ENCODE measurements around the gene FXYD4. TPM values are rescaled to one million over a fixed set of nuclear protein-coding genes. Genes with fewer than 3 reads are reported as not detected.
A peak's percentile ranks its signal among the peaks of the same experiment; 100 is the strongest.

FXYD4 gene
- total RNA-seq, 2 experiments from 2014 or later, result not detected

- peak; percentile 59 for DNase-seq
- peaks cover 50% of the 10 kb centered on the region for H3K36me3 Mint-ChIP-seq (ENCODE audit: low read depth)
- no peaks in the 10 kb centered on the region for H3K9me3 Mint-ChIP-seq
- ChIA-PET POLR2A (interaction anchor here (0.9 to 1.3 kb wide), 2 partner anchors 9 to 28 kb away, joined by 3 read pairs; no protein-coding TSS in a partner anchor), CTCF (interaction anchor here (0.6 to 1.3 kb wide), 7 partner anchors 9 to 1579 kb away, joined by 3 to 6 read pairs (median 4); no protein-coding TSS in a partner anchor)
- H3K27ac Mint-ChIP-seq, result peak overlapping the region; percentile 100
- peaks cover 42% of the 10 kb centered on the region for H3K4me1 Mint-ChIP-seq
- no peaks in the 10 kb centered on the region for H3K27me3 Mint-ChIP-seq
- peak overlapping the region; percentile 96 for H3K4me3 Mint-ChIP-seq
These were observed 35.7 kb downstream of the FXYD4 start for GRCh38 chr10:43407148-43407575.

- Mint-ChIP-seq H3K27ac (peak overlapping the region; percentile 100), H3K36me3 (ENCODE audit: low read depth) (peaks cover 45% of the 10 kb centered on the region), H3K4me1 (peaks cover 36% of the 10 kb centered on the region), H3K27me3 (no peaks in the 10 kb centered on the region), H3K4me3 (peak overlapping the region; percentile 96), H3K9me3 (no peaks in the 10 kb centered on the region)
- DNase-seq, result peak; percentile 87
- ChIA-PET POLR2A (interaction anchor here (0.7 to 1.3 kb wide), 3 partner anchors 10 to 48 kb away, joined by 3 to 4 read pairs (median 3); no protein-coding TSS in a partner anchor), CTCF (interaction anchor here (0.6 to 1.3 kb wide), 8 partner anchors 9 to 1578 kb away, joined by 3 to 6 read pairs (median 4); no protein-coding TSS in a partner anchor)
These were observed 36.3 kb downstream of the FXYD4 start for GRCh38 chr10:43407576-43408330.

GRCh38 chr10:43408331-43408709, 36.9 kb downstream of the FXYD4 start:
- H3K27me3 Mint-ChIP-seq, result no peaks in the 10 kb centered on the region
- peaks cover 31% of the 10 kb centered on the region for H3K4me1 Mint-ChIP-seq
- H3K4me3 Mint-ChIP-seq, result peak overlapping the region; percentile 96
- DNase-seq, result no peak
- ChIA-PET CTCF (interaction anchor here (1.0 to 1.3 kb wide), 6 partner anchors 8 to 28 kb away, joined by 3 to 6 read pairs (median 4); no protein-coding TSS in a partner anchor), POLR2A (interaction anchor here (1.3 kb wide), 1 partner anchor 10 kb away, joined by 3 read pairs; no protein-coding TSS in a partner anchor)
- H3K9me3 Mint-ChIP-seq, result no peaks in the 10 kb centered on the region
- peaks cover 39% of the 10 kb centered on the region for H3K36me3 Mint-ChIP-seq (ENCODE audit: low read depth)
- peak overlapping the region; percentile 100 for H3K27ac Mint-ChIP-seq

- H3K9me3 Mint-ChIP-seq, result no peaks in the 10 kb centered on the region
- ChIA-PET POLR2A (interaction anchor here (1.6 kb wide), 1 partner anchor 11 kb away, joined by 4 read pairs; no protein-coding TSS in a partner anchor), CTCF (interaction anchor here (0.6 to 1.7 kb wide), 6 partner anchors 10 to 330 kb away, joined by 3 to 7 read pairs (median 4); no protein-coding TSS in a partner anchor)
- peak within 1 kb of the TSS; percentile 96 for H3K4me3 Mint-ChIP-seq
- H3K27ac Mint-ChIP-seq, result peak within 1 kb of the TSS; percentile 100
- H3K4me1 Mint-ChIP-seq, result peaks cover 26% of the 10 kb centered on the region
- DNase-seq, result peak; percentile 95
- no peaks in the 10 kb centered on the region for H3K27me3 Mint-ChIP-seq
- H3K36me3 Mint-ChIP-seq (ENCODE audit: low read depth), result peaks cover 36% of the 10 kb centered on the region
These were observed 37.4 kb downstream of the FXYD4 start, which contains the start of gene HNRNPF for GRCh38 chr10:43408710-43409384. TSS of gene HNRNPF (minus strand) at chr10:43409186. CDS start at chr10:43387884, 21,302 bp downstream.

- peak; percentile 84 for DNase-seq
- H3K27me3 Mint-ChIP-seq, result no peaks in the 10 kb centered on the region
- H3K36me3 Mint-ChIP-seq (ENCODE audit: low read depth), result peaks cover 30% of the 10 kb centered on the region
- ChIA-PET CTCF (interaction anchor here (0.6 to 1.7 kb wide), 6 partner anchors 9 to 331 kb away, joined by 3 to 7 read pairs (median 4); no protein-coding TSS in a partner anchor), POLR2A (interaction anchor here (0.6 to 1.6 kb wide), 2 partner anchors 11 to 46 kb away, joined by 4 to 5 read pairs; no protein-coding TSS in a partner anchor)
- H3K4me1 Mint-ChIP-seq, result peaks cover 20% of the 10 kb centered on the region
- H3K4me3 Mint-ChIP-seq, result peak overlapping the region; percentile 96
- peak overlapping the region; percentile 100 for H3K27ac Mint-ChIP-seq
- no peaks in the 10 kb centered on the region for H3K9me3 Mint-ChIP-seq
These were observed 38.1 kb downstream of the FXYD4 start for GRCh38 chr10:43409385-43410109.

- no peaks in the 10 kb centered on the region for H3K27me3 Mint-ChIP-seq
- no peaks in the 10 kb centered on the region for H3K9me3 Mint-ChIP-seq
- H3K4me3 Mint-ChIP-seq, result peak overlapping the region; percentile 96
- CTCF ChIA-PET, result interaction anchor here (1.7 kb wide), 1 partner anchor 10 kb away, joined by 7 read pairs; no protein-coding TSS in a partner anchor
- H3K27ac Mint-ChIP-seq, result peak overlapping the region; percentile 100
- H3K36me3 Mint-ChIP-seq (ENCODE audit: low read depth), result peaks cover 24% of the 10 kb centered on the region
- peaks cover 16% of the 10 kb centered on the region for H3K4me1 Mint-ChIP-seq
- DNase-seq, result no peak
- POLR2A ChIA-PET, result interaction anchor here (0.6 to 1.6 kb wide), 3 partner anchors 10 to 239 kb away, joined by 3 to 5 read pairs (median 4); no protein-coding TSS in a partner anchor
These were observed 38.9 kb downstream of the FXYD4 start for GRCh38 chr10:43410345-43410744.

GRCh38 chr10:43411536-43411935, 40.1 kb downstream of the FXYD4 start:
- Mint-ChIP-seq H3K27ac (no peak overlapping the region), H3K9me3 (no peaks in the 10 kb centered on the region), H3K27me3 (no peaks in the 10 kb centered on the region), H3K4me1 (peaks cover 19% of the 10 kb centered on the region), H3K36me3 (ENCODE audit: low read depth) (peaks cover 12% of the 10 kb centered on the region), H3K4me3 (no peak overlapping the region)
- POLR2A ChIA-PET, result no interaction called here
- CTCF ChIA-PET, result interaction anchor here (0.6 kb wide), 2 partner anchors 18 to 41 kb away, joined by 3 read pairs; no protein-coding TSS in a partner anchor
- no peak for DNase-seq

GRCh38 chr10:43415544-43415943, 44.1 kb downstream of the FXYD4 start:
- H3K4me1 Mint-ChIP-seq, result peaks cover 38% of the 10 kb centered on the region
- DNase-seq, result no peak
- no peak overlapping the region for H3K4me3 Mint-ChIP-seq
- no peaks in the 10 kb centered on the region for H3K36me3 Mint-ChIP-seq (ENCODE audit: low read depth)
- POLR2A ChIA-PET, result no interaction called here
- CTCF ChIA-PET, result interaction anchor here (1.4 kb wide), 1 partner anchor 8 kb away, joined by 4 read pairs; no protein-coding TSS in a partner anchor
- no peaks in the 10 kb centered on the region for H3K9me3 Mint-ChIP-seq
- H3K27me3 Mint-ChIP-seq, result no peaks in the 10 kb centered on the region
- H3K27ac Mint-ChIP-seq, result peak overlapping the region; percentile 25

GRCh38 chr10:43417950-43418768, 46.7 kb downstream of the FXYD4 start:
- Mint-ChIP-seq H3K9me3 (no peaks in the 10 kb centered on the region), H3K27me3 (no peaks in the 10 kb centered on the region), H3K4me1 (peaks cover 45% of the 10 kb centered on the region), H3K27ac (peak overlapping the region; percentile 97), H3K36me3 (ENCODE audit: low read depth) (no peaks in the 10 kb centered on the region), H3K4me3 (peak overlapping the region; percentile 48)
- DNase-seq, result peak; percentile 48
- ChIA-PET CTCF (interaction anchor here (1.0 to 1.7 kb wide), 2 partner anchors 9 to 12 kb away, joined by 3 to 4 read pairs; partner anchors contain the start of gene HNRNPF), POLR2A (no interaction called here)

GRCh38 chr10:43419997-43420368, 48.5 kb downstream of the FXYD4 start:
- H3K4me1 Mint-ChIP-seq, result peaks cover 51% of the 10 kb centered on the region

More at GRCh38 chr10:43419997-43420368, 48.5 kb downstream of the FXYD4 start:
- Mint-ChIP-seq H3K27me3 (no peaks in the 10 kb centered on the region), H3K27ac (peak overlapping the region; percentile 97), H3K9me3 (no peaks in the 10 kb centered on the region), H3K36me3 (ENCODE audit: low read depth) (no peaks in the 10 kb centered on the region), H3K4me3 (peak overlapping the region; percentile 76)
- POLR2A ChIA-PET, result interaction anchor here (0.7 to 1.6 kb wide), 2 partner anchors 11 to 284 kb away, joined by 4 read pairs; partner anchors contain the start of gene HNRNPF
- CTCF ChIA-PET, result interaction anchor here (0.9 to 1.4 kb wide), 2 partner anchors 11 to 12 kb away, joined by 5 to 7 read pairs; partner anchors contain the start of gene HNRNPF
- no peak for DNase-seq

Data from activated CD4-positive, alpha-beta T cell treated with anti-CD3 and anti-CD28 coated beads, Interleukin-2, amount 10 ng/mL, durations not matched to agents 7 days and 5 days (primary cell).